Measurements from ENCODE around the gene LDLRAD3. TPM values are rescaled to one million over a fixed set of nuclear protein-coding genes. Genes with fewer than 3 reads are reported as not detected.

LDLRAD3 gene
- total RNA-seq, 1 donor from 2014 or later, result 10.2 TPM

DNA sequence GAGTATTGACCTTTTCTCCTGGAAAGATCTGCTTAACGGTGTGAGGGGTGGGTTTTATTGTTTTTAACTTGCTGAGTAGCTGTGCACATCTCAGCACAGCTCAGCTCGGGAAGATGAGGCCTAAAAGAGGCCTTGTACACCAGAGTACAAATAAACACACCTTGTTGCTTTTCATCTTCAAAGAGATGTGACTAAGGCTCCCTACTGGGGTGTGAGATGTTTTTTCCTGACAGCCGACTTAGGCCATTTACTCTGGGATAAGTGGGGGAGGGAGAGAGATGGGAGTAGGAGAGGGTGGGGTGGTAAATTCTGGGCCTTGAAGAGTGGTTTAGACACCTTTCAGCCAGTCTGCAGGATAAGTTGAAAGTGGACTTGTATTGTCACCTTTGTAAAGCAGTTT lies 2.9 kb downstream of the LDLRAD3 start:
- H3K36me3 ChIP-seq (ENCODE audit: control insufficient read depth, insufficient read depth, low read length), result no peaks in the 10 kb centered on the region
- TF ChIP-seq, protein P1, sequence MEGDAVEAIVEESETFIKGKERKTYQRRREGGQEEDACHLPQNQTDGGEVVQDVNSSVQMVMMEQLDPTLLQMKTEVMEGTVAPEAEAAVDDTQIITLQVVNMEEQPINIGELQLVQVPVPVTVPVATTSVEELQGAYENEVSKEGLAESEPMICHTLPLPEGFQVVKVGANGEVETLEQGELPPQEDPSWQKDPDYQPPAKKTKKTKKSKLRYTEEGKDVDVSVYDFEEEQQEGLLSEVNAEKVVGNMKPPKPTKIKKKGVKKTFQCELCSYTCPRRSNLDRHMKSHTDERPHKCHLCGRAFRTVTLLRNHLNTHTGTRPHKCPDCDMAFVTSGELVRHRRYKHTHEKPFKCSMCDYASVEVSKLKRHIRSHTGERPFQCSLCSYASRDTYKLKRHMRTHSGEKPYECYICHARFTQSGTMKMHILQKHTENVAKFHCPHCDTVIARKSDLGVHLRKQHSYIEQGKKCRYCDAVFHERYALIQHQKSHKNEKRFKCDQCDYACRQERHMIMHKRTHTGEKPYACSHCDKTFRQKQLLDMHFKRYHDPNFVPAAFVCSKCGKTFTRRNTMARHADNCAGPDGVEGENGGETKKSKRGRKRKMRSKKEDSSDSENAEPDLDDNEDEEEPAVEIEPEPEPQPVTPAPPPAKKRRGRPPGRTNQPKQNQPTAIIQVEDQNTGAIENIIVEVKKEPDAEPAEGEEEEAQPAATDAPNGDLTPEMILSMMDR (IDR thresholded peaks at IDR 0.05; ENCODE audit: insufficient read depth, low read length, poor library complexity, severe bottlenecking), result no peak
- no peak for DNase-seq (ENCODE audit: low read depth)
- H3K4me3 ChIP-seq (ENCODE audit: low read depth, low read length), result no peak overlapping the region
- H3K27me3 ChIP-seq (ENCODE audit: control insufficient read depth, insufficient read depth, low read length), result no peaks in the 10 kb centered on the region

DNA sequence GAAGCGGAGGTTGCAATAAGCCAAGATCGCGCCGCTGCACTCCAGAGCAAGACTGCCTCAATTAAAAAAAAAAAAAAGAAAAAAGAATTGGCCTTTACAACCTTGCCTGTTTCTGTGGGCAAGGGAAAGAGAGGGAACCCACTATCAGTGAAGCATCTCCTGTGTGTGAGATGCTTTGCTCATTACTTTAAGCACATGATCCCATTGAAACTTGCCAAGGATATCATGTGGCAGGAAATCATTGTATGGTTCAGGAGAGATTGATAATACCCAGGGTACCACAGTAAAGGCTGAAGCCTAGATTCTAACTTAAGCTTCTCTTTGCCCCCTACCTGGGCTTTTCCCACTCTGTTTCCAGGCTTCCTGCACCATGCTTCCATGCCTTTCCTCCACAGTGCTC lies 3.6 kb downstream of the LDLRAD3 start:
- H3K27me3 ChIP-seq (ENCODE audit: control insufficient read depth, insufficient read depth, low read length), result no peaks in the 10 kb centered on the region
- no peaks in the 10 kb centered on the region for H3K36me3 ChIP-seq (ENCODE audit: control insufficient read depth, insufficient read depth, low read length)
- no peak overlapping the region for H3K4me3 ChIP-seq (ENCODE audit: low read depth, low read length)
- no peak for DNase-seq (ENCODE audit: low read depth)
- TF ChIP-seq, protein P1 (IDR thresholded peaks at IDR 0.05; ENCODE audit: insufficient read depth, low read length, poor library complexity, severe bottlenecking), result no peak

DNA sequence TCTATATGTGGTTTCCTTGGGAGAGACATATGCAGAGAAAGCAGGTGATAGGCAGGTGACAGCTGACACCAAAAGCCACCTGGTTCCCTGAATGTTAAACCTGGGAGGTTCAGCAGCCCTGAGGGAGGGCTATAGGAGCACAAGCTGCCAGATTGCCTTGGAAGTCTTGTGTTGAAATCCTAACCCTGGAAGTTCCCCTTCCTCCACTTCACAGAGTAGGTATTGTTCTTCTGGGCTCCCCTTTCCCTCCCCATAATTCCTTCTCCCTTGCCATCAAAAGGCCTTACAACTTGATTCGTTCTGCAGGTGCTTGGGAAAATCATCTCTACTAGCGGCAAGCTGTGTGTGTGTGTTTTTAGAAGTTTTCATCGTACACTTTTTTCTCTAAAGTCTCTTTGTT lies 5.4 kb downstream of the LDLRAD3 start:
- no peak for DNase-seq (ENCODE audit: low read depth)

DNA sequence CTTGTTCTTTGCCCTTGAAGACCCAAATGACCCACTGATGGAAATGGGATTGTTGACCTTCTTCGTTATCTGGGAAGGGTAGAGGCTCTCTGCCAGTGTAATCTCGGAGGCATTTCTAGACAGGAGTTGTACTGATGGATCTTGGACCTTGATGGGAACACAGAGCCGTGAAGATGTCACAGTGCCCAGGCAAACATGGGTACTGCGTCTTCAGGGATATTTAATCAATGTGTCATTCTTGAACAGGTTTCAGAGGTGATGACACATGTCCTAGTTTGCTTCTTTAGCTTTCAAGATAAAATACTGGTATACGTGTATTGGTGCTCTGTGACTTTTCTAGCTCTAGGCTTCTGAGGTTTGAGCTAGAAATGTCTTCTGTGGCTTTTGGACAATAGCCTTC lies 6.2 kb downstream of the LDLRAD3 start:
- Histone ChIP-seq H3K4me3 (ENCODE audit: low read depth, low read length) (no peak overlapping the region), H3K36me3 (ENCODE audit: control insufficient read depth, insufficient read depth, low read length) (no peaks in the 10 kb centered on the region), H3K27me3 (ENCODE audit: control insufficient read depth, insufficient read depth, low read length) (no peaks in the 10 kb centered on the region)
- TF ChIP-seq, protein P1 (IDR thresholded peaks at IDR 0.05; ENCODE audit: insufficient read depth, low read length, poor library complexity, severe bottlenecking), result no peak
- no peak for DNase-seq (ENCODE audit: low read depth)

More for the DNA sequence above, 5.4 kb downstream of the LDLRAD3 start:
- Histone ChIP-seq H3K36me3 (ENCODE audit: control insufficient read depth, insufficient read depth, low read length) (no peaks in the 10 kb centered on the region), H3K4me3 (ENCODE audit: low read depth, low read length) (no peak overlapping the region), H3K27me3 (ENCODE audit: control insufficient read depth, insufficient read depth, low read length) (no peaks in the 10 kb centered on the region)
- TF ChIP-seq, protein P1 (IDR thresholded peaks at IDR 0.05; ENCODE audit: insufficient read depth, low read length, poor library complexity, severe bottlenecking), result no peak

DNA sequence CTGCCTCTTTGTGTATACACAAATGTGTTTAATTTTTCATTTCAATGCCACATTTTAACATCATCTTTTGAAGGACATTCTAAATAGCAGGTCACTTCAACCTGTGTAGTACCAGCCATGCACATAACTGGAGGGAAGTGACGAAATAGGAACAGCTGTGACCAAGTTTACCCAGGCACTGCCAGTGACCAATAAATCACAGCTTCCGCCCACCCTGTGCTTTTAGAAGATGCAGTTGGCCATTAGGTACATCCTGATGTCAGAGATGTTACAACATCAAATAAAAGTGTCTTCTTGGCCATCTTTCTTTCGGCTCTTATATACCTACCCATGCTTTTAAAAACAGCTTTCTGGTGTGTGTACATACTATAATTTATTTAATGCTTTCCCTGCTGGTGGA lies 7.8 kb downstream of the LDLRAD3 start:
- no peaks in the 10 kb centered on the region for H3K36me3 ChIP-seq (ENCODE audit: control insufficient read depth, insufficient read depth, low read length)
- no peak for DNase-seq (ENCODE audit: low read depth)
- no peaks in the 10 kb centered on the region for H3K27me3 ChIP-seq (ENCODE audit: control insufficient read depth, insufficient read depth, low read length)
- no peak overlapping the region for H3K4me3 ChIP-seq (ENCODE audit: low read depth, low read length)
- TF ChIP-seq, protein P1 (IDR thresholded peaks at IDR 0.05; ENCODE audit: insufficient read depth, low read length, poor library complexity, severe bottlenecking), result no peak

DNA sequence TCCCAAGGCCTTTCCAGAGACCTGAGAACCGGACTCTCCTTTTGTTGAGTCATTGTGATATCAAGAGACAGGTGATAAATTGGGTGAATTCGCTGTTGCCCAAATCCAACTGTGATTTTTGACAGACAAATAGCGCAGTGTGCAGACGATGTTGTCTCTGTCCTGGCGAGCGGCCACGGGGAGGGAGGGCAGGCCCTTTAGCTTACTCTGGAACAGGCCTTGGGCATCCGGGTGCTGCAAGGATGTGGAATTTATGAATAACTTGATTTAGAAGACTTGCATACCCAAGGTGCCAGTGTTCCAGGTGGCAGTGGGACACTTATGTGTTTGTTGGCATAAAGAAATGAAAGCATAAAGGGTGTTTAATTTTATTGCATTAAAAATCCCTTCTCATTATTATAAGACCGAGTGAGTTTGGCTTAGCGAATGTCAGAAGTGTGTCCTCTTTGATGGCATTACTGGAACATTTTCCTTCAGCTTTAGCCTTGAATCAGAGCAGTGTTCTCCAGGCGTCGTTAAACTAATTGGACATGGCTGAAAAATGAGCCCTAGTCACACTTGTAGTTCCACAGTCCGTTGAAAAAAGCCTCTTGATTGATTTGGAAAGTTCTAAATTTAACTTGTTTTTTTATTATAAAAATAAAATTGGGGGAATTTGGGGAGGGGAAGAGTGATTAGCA lies 9.4 kb downstream of the LDLRAD3 start:
- H3K4me3 ChIP-seq (ENCODE audit: low read depth, low read length), result no peak overlapping the region
- DNase-seq (ENCODE audit: low read depth), result no peak
- no peaks in the 10 kb centered on the region for H3K27me3 ChIP-seq (ENCODE audit: control insufficient read depth, insufficient read depth, low read length)
- no peaks in the 10 kb centered on the region for H3K36me3 ChIP-seq (ENCODE audit: control insufficient read depth, insufficient read depth, low read length)
- TF ChIP-seq, protein P1 (IDR thresholded peaks at IDR 0.05; ENCODE audit: insufficient read depth, low read length, poor library complexity, severe bottlenecking), result no peak

All from kidney epithelial cell (primary cell).